SIG-M5 treated with dmso at 0.1 percent for 504 hours (cell line): ENCODE results near the gene ANGPTL3.
"Not testable (repeated sequence)": the region's sequence is repeated elsewhere in the genome, so short reads cannot be mapped to it uniquely, and the experiment has no call there.

Experiments
- DNase-seq: peaks from one replicate; lab custom pipeline; 2025; ENCODE audit not compliant: unreplicated experiment; lab: John Stamatoyannopoulos, UW

Gene ANGPTL3

GRCh38 chr1:62597281-62597680 is at the start of gene ANGPTL3:
ANGPTL3 (plus strand) TSS chr1:62597520; CDS start chr1:62597567, 47 bp downstream.
- DNase-seq: no peak

- DNase-seq: no peak
Measured at GRCh38 chr1:62561306-62561705, 36.0 kb upstream of the ANGPTL3 start.

- not testable (repeated sequence) for DNase-seq
Measured at GRCh38 chr1:62567182-62567581, 30.1 kb upstream of the ANGPTL3 start.

GRCh38 chr1:62567926-62568325 is 29.4 kb upstream of the ANGPTL3 start:
- peak; percentile 24 for DNase-seq

GRCh38 chr1:62571517-62571916 is 25.8 kb upstream of the ANGPTL3 start:
- not testable (repeated sequence) for DNase-seq

GRCh38 chr1:62572476-62572875 is 24.8 kb upstream of the ANGPTL3 start:
- no peak for DNase-seq

GRCh38 chr1:62573675-62574074 is 23.6 kb upstream of the ANGPTL3 start:
- no peak for DNase-seq

GRCh38 chr1:62585469-62586155 is 11.7 kb upstream of the ANGPTL3 start:
- DNase-seq: no peak

GRCh38 chr1:62588000-62588399 is 9.3 kb upstream of the ANGPTL3 start:
- no peak for DNase-seq

- DNase-seq: no peak
Measured at GRCh38 chr1:62589321-62589720, 8.0 kb upstream of the ANGPTL3 start.

GRCh38 chr1:62590255-62590969 is 6.9 kb upstream of the ANGPTL3 start:
- no peak for DNase-seq

- no peak for DNase-seq
Measured at GRCh38 chr1:62590970-62591368, 6.4 kb upstream of the ANGPTL3 start.

GRCh38 chr1:62593825-62594394 is 3.4 kb upstream of the ANGPTL3 start:
- no peak for DNase-seq

- no peak for DNase-seq
Measured at GRCh38 chr1:62595647-62596046, 1.7 kb upstream of the ANGPTL3 start.

GRCh38 chr1:62599044-62599443 is 1.7 kb downstream of the ANGPTL3 start:
- no peak for DNase-seq

GRCh38 chr1:62601457-62601856 is 4.1 kb downstream of the ANGPTL3 start:
- DNase-seq: no peak

GRCh38 chr1:62608905-62609304 is 11.6 kb downstream of the ANGPTL3 start:
- no peak for DNase-seq

GRCh38 chr1:62610588-62610987 is 13.3 kb downstream of the ANGPTL3 start:
- DNase-seq: not testable (repeated sequence)

- DNase-seq: no peak
Measured at GRCh38 chr1:62612770-62613169, 15.4 kb downstream of the ANGPTL3 start.

GRCh38 chr1:62613325-62613727 is 16.0 kb downstream of the ANGPTL3 start:
- no peak for DNase-seq

- no peak for DNase-seq
Measured at GRCh38 chr1:62613890-62614289, 16.6 kb downstream of the ANGPTL3 start.

- DNase-seq: peak; percentile 73
Measured at GRCh38 chr1:62621907-62622306, 24.6 kb downstream of the ANGPTL3 start.
